DND-41 (cell line): ENCODE measurements around the gene FIBCD1.

Source experiments
- CTCF ChIP-seq: IDR thresholded peaks from 2 replicates; pipeline ENCODE4 v1.5.1; 2012; ENCODE audit warnings: borderline replicate concordance, low read length, moderate library complexity, mild to moderate bottlenecking; ENCODE audit not compliant: poor library complexity, severe bottlenecking; ENCODE audit errors: extremely low read depth
- EZH2 ChIP-seq: IDR thresholded peaks from 3 replicates; pipeline ENCODE4 v1.6.1; 2012; ENCODE audit warnings: borderline replicate concordance, low read depth, mild to moderate bottlenecking, moderate library complexity, low read length, inconsistent platforms; ENCODE audit not compliant: severe bottlenecking

- TF ChIP-seq CTCF (no peak), EZH2 (no peak)
These were observed 24.4 kb upstream of the FIBCD1 start for GRCh38 chr9:130963337-130963908.
